ENCODE measurements around the gene SLIT3. TPM values are rescaled to one million over a fixed set of nuclear protein-coding genes. Genes with fewer than 3 reads are reported as not detected.

The SLIT3 gene
- total RNA-seq, 1 donor from 2014 or later, result 56.6 TPM

DNA sequence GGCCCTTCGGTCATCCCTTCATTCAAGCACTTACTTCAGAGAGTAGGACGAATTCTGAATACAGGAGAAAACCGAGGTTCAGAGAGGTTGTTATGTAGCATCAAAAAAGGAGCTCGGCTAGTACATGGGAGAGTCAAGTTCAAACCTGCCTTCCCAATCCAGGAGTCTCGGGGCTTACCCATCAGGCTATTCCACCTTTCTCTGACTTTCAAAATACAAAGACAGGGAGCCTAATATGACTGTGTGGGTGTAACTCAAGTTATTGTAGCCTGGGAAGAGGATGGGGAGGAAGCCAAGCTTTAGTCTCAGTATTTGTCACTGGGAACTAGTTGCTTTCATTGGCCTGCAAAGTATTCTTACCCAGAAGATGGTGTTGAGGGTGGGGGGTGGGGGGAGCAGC, 447.0 kb downstream of the SLIT3 start:
- DNase-seq (ENCODE audit: extremely low spot score, unreplicated experiment), result no peak
- Mint-ChIP-seq H3K9me3 (peaks cover 5% of the 10 kb centered on the region), H3K36me3 (peaks cover 8% of the 10 kb centered on the region), H3K4me1 (ENCODE audit: unreplicated experiment) (peaks cover 38% of the 10 kb centered on the region), H3K27ac (peak overlapping the region; percentile 45), H3K27me3 (peaks cover 43% of the 10 kb centered on the region), H3K4me3 (no peak overlapping the region)
- TF ChIP-seq, protein P1, sequence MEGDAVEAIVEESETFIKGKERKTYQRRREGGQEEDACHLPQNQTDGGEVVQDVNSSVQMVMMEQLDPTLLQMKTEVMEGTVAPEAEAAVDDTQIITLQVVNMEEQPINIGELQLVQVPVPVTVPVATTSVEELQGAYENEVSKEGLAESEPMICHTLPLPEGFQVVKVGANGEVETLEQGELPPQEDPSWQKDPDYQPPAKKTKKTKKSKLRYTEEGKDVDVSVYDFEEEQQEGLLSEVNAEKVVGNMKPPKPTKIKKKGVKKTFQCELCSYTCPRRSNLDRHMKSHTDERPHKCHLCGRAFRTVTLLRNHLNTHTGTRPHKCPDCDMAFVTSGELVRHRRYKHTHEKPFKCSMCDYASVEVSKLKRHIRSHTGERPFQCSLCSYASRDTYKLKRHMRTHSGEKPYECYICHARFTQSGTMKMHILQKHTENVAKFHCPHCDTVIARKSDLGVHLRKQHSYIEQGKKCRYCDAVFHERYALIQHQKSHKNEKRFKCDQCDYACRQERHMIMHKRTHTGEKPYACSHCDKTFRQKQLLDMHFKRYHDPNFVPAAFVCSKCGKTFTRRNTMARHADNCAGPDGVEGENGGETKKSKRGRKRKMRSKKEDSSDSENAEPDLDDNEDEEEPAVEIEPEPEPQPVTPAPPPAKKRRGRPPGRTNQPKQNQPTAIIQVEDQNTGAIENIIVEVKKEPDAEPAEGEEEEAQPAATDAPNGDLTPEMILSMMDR (conservative IDR thresholded peaks at IDR 0.05), result no peak

DNA sequence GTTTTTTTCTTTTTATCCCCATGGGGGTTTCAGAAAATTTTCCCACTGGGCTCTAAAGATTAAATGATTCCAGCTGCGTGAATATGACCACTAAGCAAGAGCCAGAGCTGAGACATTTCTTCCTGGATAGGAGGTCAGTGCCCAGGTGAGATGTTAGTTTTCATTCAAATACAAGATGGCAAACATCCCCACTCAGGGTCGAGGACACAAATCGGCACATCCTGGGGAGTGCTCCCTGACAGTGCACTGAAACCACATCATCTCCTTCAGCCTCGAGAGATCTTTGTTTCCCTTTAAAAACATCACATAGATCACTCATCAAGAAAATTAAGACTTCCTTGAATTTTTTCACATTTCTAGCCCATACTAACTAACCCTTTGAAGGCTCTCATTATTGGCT, 448.6 kb downstream of the SLIT3 start:
- H3K4me3 Mint-ChIP-seq, result peak overlapping the region; percentile 62
- TF ChIP-seq, protein P1 (conservative IDR thresholded peaks at IDR 0.05), result no peak
- peak overlapping the region; percentile 76 for H3K27ac Mint-ChIP-seq

DNA sequence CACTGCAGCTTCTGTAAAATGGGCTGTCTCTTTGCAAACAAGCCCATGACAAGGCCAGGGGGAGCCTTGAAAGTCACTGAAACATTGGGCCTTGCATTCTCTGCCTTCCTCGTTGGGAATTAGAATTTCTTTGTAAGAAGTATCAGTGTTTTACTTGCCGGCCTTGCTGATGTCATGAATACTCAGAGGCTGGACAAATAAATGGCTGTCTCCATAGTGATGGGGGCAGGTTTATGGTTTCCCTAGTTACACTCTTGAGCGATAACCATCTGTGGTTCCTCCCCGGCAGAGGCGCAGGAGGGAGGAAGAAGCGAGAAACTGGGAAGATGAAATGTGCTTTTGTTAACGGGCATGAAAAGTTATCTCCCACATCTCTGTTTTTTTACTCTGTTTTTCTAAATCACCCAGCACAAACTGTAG, 449.0 kb downstream of the SLIT3 start:
- H3K27ac Mint-ChIP-seq, result peak overlapping the region; percentile 76
- peaks cover 5% of the 10 kb centered on the region for H3K9me3 Mint-ChIP-seq
- peak overlapping the region; percentile 62 for H3K4me3 Mint-ChIP-seq
- peaks cover 53% of the 10 kb centered on the region for H3K4me1 Mint-ChIP-seq (ENCODE audit: unreplicated experiment)
- peaks cover 40% of the 10 kb centered on the region for H3K27me3 Mint-ChIP-seq
- DNase-seq (ENCODE audit: extremely low spot score, unreplicated experiment), result no peak
- peaks cover 8% of the 10 kb centered on the region for H3K36me3 Mint-ChIP-seq
- TF ChIP-seq, protein P1 (conservative IDR thresholded peaks at IDR 0.05), result no peak

More for the DNA sequence above, 448.6 kb downstream of the SLIT3 start:
- Mint-ChIP-seq H3K9me3 (peaks cover 5% of the 10 kb centered on the region), H3K36me3 (peaks cover 8% of the 10 kb centered on the region), H3K4me1 (ENCODE audit: unreplicated experiment) (peaks cover 50% of the 10 kb centered on the region), H3K27me3 (peaks cover 37% of the 10 kb centered on the region)
- no peak for DNase-seq (ENCODE audit: extremely low spot score, unreplicated experiment)

DNA sequence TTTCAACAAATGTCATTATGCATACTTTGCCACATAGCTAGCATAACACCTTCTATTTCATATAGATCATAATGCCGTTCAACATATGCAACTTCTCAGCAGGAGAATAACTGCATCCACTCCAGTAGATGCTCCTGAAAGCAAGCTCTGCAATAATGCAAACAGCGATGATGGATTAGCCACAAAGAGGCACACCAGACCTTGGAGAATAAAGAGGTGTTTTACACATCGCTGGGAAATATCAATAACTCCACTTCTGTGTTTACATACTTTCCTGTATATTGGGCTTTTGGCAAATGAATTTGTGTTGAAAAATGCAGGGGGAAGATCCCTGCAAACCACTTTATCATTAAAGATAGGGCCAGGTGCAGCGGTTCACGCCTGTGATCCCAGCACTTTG, 450.3 kb downstream of the SLIT3 start:
- Mint-ChIP-seq H3K4me3 (no peak overlapping the region), H3K4me1 (ENCODE audit: unreplicated experiment) (peaks cover 60% of the 10 kb centered on the region), H3K9me3 (peaks cover 5% of the 10 kb centered on the region), H3K36me3 (peaks cover 8% of the 10 kb centered on the region), H3K27me3 (peaks cover 49% of the 10 kb centered on the region), H3K27ac (peak overlapping the region; percentile 76)
- TF ChIP-seq, protein P1 (conservative IDR thresholded peaks at IDR 0.05), result no peak
- DNase-seq (ENCODE audit: extremely low spot score, unreplicated experiment), result no peak

DNA sequence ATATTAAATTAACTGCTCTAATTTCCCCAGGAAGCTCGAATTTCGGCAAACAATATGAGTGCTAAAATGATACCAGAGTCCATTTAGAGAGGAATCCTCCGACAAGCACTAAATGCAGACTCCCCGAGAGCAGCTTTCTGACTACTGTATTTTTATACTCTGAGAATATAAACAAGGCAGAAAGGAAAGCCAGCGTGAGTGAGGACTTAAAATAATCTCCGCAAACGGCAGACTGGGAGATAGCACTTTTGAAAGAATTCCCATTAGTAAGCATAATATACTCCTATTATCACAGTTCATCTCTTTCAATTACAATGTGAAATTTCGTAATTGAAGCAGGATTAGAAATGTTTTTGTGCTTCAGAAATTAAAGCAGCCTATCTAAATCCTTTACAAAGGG, 452.4 kb downstream of the SLIT3 start:
- H3K27me3 Mint-ChIP-seq, result peaks cover 52% of the 10 kb centered on the region
- TF ChIP-seq, protein P1 (conservative IDR thresholded peaks at IDR 0.05), result no peak
- DNase-seq (ENCODE audit: extremely low spot score, unreplicated experiment), result no peak
- H3K4me1 Mint-ChIP-seq (ENCODE audit: unreplicated experiment), result peaks cover 64% of the 10 kb centered on the region
- H3K9me3 Mint-ChIP-seq, result no peaks in the 10 kb centered on the region
- H3K27ac Mint-ChIP-seq, result no peak overlapping the region
- H3K36me3 Mint-ChIP-seq, result no peaks in the 10 kb centered on the region
- H3K4me3 Mint-ChIP-seq, result no peak overlapping the region
